Endothelial cell of umbilical vein (primary cell): Measurements from ENCODE around the gene HMGCL. TPM values are rescaled to one million over a fixed set of nuclear protein-coding genes. Genes with fewer than 3 reads are reported as not detected.

ENCODE experiments used
- BruUV-seq: library from RNA; stranded (reverse); fragments of 400-500 nt; replicated peaks from 2 replicates; lab custom pipeline; 2021; lab: Mats Ljungman, UMichigan
- CTCF ChIA-PET: fragments of 300-600, 350-600 bp; sonication (Branson Sonifier 250); formaldehyde crosslinking; loops from one replicate; lab custom pipeline; 2021; ENCODE audit warnings: antibody characterized with exemption, inconsistent platforms; lab: Charles Lee
- POLR2A ChIA-PET: fragments of 300-600, 350-600 bp; sonication (Branson Sonifier 250); formaldehyde crosslinking; loops from one replicate; lab custom pipeline; 2021; ENCODE audit warnings: antibody characterized with exemption, inconsistent platforms; lab: Charles Lee
- DNase-seq: peaks from one replicate; pipeline ENCODE4 v3.0.0-alpha.2; 2011; ENCODE audit warnings: low read depth, low spot score
- FAIRE-seq: peaks from 2 replicates; lab custom pipeline; 2011; peaks lifted over from hg19 to GRCh38; lab: Jason Lieb, UNC
- H2AFZ ChIP-seq: 2 replicates; pipeline ENCODE4 v1.6.0; 2012; ENCODE audit warnings: low read depth, low read length, control low read depth, inconsistent platforms
- H3K27ac ChIP-seq: 2 replicates; pipeline ENCODE4 v1.5.1; 2011; ENCODE audit warnings: low read depth, mild to moderate bottlenecking, control low read depth, low read length, moderate library complexity; ENCODE audit not compliant: insufficient read depth
- H3K27me3 ChIP-seq, 2 experiments: 2 replicates each; pipeline versions ENCODE4 v1.6.0 to v1.6.1; 2011; ENCODE audit warnings: low read length in 2 of 2, mixed read lengths in 1 of 2; ENCODE audit not compliant: control insufficient read depth in 2 of 2, insufficient read depth in 2 of 2
- H3K36me3 ChIP-seq, 2 experiments: 2 replicates in 1 of 2; 3 replicates in 1 of 2; pipeline ENCODE4 v1.5.1; 2011; ENCODE audit warnings: low read length in 2 of 2, mild to moderate bottlenecking in 1 of 2, moderate library complexity in 1 of 2; ENCODE audit not compliant: control insufficient read depth in 2 of 2, insufficient read depth in 2 of 2; ENCODE audit errors: extremely low read depth in 1 of 2
- H3K4me1 ChIP-seq: 3 replicates; pipeline ENCODE4 v1.5.1; 2011; ENCODE audit warnings: mild to moderate bottlenecking, low read length; ENCODE audit not compliant: control insufficient read depth, insufficient read depth; ENCODE audit errors: extremely low read depth
- H3K4me2 ChIP-seq: 2 replicates; pipeline ENCODE4 v1.6.1; 2011; ENCODE audit warnings: low read length, control low read depth, mixed read lengths; ENCODE audit not compliant: insufficient read depth
- H3K4me3 ChIP-seq, 3 experiments: fragments of 200-600 bp in 1 of 3; sonication (generic), shearing (Covaris generic) in 1 of 3; replicated peaks in 1 of 3; 2 replicates each; pipeline ENCODE4 v1.5.1; 2011 to 2016; ENCODE audit warnings: control low read depth in 3 of 3, low read length in 3 of 3, mild to moderate bottlenecking in 2 of 3, inconsistent platforms in 1 of 3, low read depth in 1 of 3, moderate library complexity in 1 of 3; ENCODE audit not compliant: insufficient read depth in 1 of 3
- H3K79me2 ChIP-seq: 2 replicates; pipeline ENCODE4 v1.6.0; 2012; ENCODE audit warnings: low read length, inconsistent platforms; ENCODE audit not compliant: control insufficient read depth, insufficient read depth
- H3K9ac ChIP-seq: replicated peaks from 2 replicates; pipeline ENCODE3; 2011; ENCODE audit warnings: low read length, control low read depth; ENCODE audit not compliant: insufficient read depth; ENCODE audit errors: extremely low read depth
- H3K9me1 ChIP-seq: replicated peaks from 3 replicates; pipeline ENCODE4 v1.6.0; 2011; ENCODE audit warnings: mild to moderate bottlenecking, low read length; ENCODE audit not compliant: control insufficient read depth, insufficient read depth; ENCODE audit errors: extremely low read depth
- H3K9me3 ChIP-seq: replicated peaks from 2 replicates; pipeline ENCODE4 v1.5.1; 2012; ENCODE audit warnings: low read length, inconsistent platforms; ENCODE audit not compliant: control insufficient read depth, insufficient read depth
- H4K20me1 ChIP-seq: replicated peaks from 2 replicates; pipeline ENCODE3; 2011; ENCODE audit warnings: mild to moderate bottlenecking, low read length; ENCODE audit not compliant: control insufficient read depth, insufficient read depth; ENCODE audit errors: extremely low read depth
- CTCF ChIP-seq, 2 donors: IDR thresholded peaks; 1 replicate in 1 of 2; 2 replicates in 1 of 2; pipeline ENCODE4 v1.5.1; 2011; ENCODE audit warnings: low read length in 2 of 2, mild to moderate bottlenecking in 2 of 2, moderate library complexity in 2 of 2, control low read depth in 1 of 2, inconsistent platforms in 1 of 2, low read depth in 1 of 2; ENCODE audit not compliant: insufficient read depth in 1 of 2; ENCODE audit errors: extremely low read depth in 1 of 2
- EZH2 ChIP-seq: IDR thresholded peaks from 2 replicates; pipeline ENCODE4 v1.6.1; 2012; ENCODE audit warnings: borderline replicate concordance, low read depth, mild to moderate bottlenecking, moderate library complexity, low read length, inconsistent platforms; ENCODE audit not compliant: severe bottlenecking
- FOS ChIP-seq: IDR thresholded peaks from 2 replicates; pipeline ENCODE4 v1.6.1; 2011; ENCODE audit warnings: mild to moderate bottlenecking, low read length, moderate library complexity, borderline replicate concordance; ENCODE audit not compliant: insufficient read depth
- MAX ChIP-seq: IDR thresholded peaks from 2 replicates; pipeline ENCODE4 v1.6.1; 2011; ENCODE audit not compliant: insufficient read depth, insufficient read length
- POLR2A ChIP-seq: IDR thresholded peaks from 2 replicates; pipeline ENCODE4 v1.6.1; 2012; ENCODE audit warnings: low read depth, mild to moderate bottlenecking, control low read depth, low read length
- POLR2AphosphoS5 ChIP-seq: IDR thresholded peaks from 2 replicates; pipeline ENCODE4 v1.6.1; 2012; ENCODE audit warnings: low read depth, mild to moderate bottlenecking, control low read depth, low read length, moderate library complexity; ENCODE audit not compliant: insufficient read depth
- dilution Hi-C: fragments of 300-500 bp; cut with MboI; formaldehyde crosslinking; loops from one replicate; pipeline ENCODE4 v1.15.0; 2019; ENCODE audit warnings: low sequenced_read_pairs; ENCODE audit not compliant: extremely low pct_ligation_motif_present
- intact Hi-C: fragments of 100-400 bp; cut with micrococcal nuclease; formaldehyde crosslinking; loops from one replicate; pipeline ENCODE4 v1.10.0; 2022
- polyA plus RNA-seq, 4 experiments: library from polyadenylated mRNA; depleted of rRNA in 3 of 4; stranded (reverse) in 3 of 4; unstranded in 1 of 4; fragments of >200 nt; gene quantifications; 2 replicates each; pipeline versions ENCODE4 v1.2.1 to v1.2.3, GENCODE V29; 2011 to 2012; ENCODE audit warnings: missing spikeins in 1 of 4
- total RNA-seq: library from RNA; stranded (reverse); gene quantifications from 2 replicates; pipeline ENCODE4 v1.2.3, GENCODE V29; 2021

The HMGCL gene
- total and polyA plus RNA-seq, 2 donors (not counting 3 experiments of a cell fraction or from before 2014, with no cell fraction given): 24.2 to 30.0 TPM

GRCh38 chr1:23772854-23773242 lies 52.4 kb downstream of the HMGCL start:
- no peak for TF ChIP-seq POLR2A
- no peak for TF ChIP-seq POLR2AphosphoS5
- TF ChIP-seq FOS: no peak
- no peaks in the 10 kb centered on the region for H3K27me3 ChIP-seq
- H3K79me2 ChIP-seq: no peaks in the 10 kb centered on the region
- no peak overlapping the region for H3K4me3 ChIP-seq
- H2AFZ ChIP-seq: no peak overlapping the region
- H3K27ac ChIP-seq: no peak overlapping the region
- ChIA-PET POLR2A (no interaction called here), CTCF (no interaction called here)
- intact Hi-C loops: loop anchor here (1.0 to 2.0 kb wide), 4 partner anchors 18 to 95 kb away; partner anchors contain the start of genes FUCA1 and LYPLA2
- H3K4me2 ChIP-seq: no peak overlapping the region
- no peaks in the 10 kb centered on the region for H3K9me1 ChIP-seq
- H4K20me1 ChIP-seq: no peaks in the 10 kb centered on the region
- BruUV-seq: no TSS peak
- H3K36me3 ChIP-seq: no peaks in the 10 kb centered on the region
- H3K9ac ChIP-seq: no peak overlapping the region
- H3K4me1 ChIP-seq: peaks cover 6% of the 10 kb centered on the region
- DNase-seq (no peak), FAIRE-seq (no peak)
- dilution Hi-C loops: no loop called here
- no peaks in the 10 kb centered on the region for H3K9me3 ChIP-seq

- Histone ChIP-seq H3K36me3 (no peaks in the 10 kb centered on the region), H4K20me1 (no peaks in the 10 kb centered on the region), H3K4me1 (peaks cover 2% of the 10 kb centered on the region), H3K79me2 (no peaks in the 10 kb centered on the region), H2AFZ (no peak overlapping the region), H3K4me2 (no peak overlapping the region), H3K9me1 (no peaks in the 10 kb centered on the region), H3K9me3 (no peaks in the 10 kb centered on the region), H3K27ac (no peak overlapping the region), H3K27me3 (no peaks in the 10 kb centered on the region), H3K9ac (no peak overlapping the region), H3K4me3 (no peak overlapping the region)
- dilution Hi-C loops: no loop called here
- intact Hi-C loops: loop anchor here (1.0 to 2.0 kb wide), 4 partner anchors 19 to 96 kb away; partner anchors contain the start of genes FUCA1 and LYPLA2
- ChIA-PET CTCF (interaction anchor here (0.6 to 2.6 kb wide), 50 partner anchors 8 to 340 kb away, joined by 3 to 68 read pairs (median 5); partner anchors contain the start of genes FUCA1, GALE, HMGCL and LYPLA2), POLR2A (interaction anchor here (0.7 kb wide), 1 partner anchor 806 kb away, joined by 4 read pairs; no protein-coding TSS in a partner anchor)
- peak; percentile 94 to 97 for TF ChIP-seq CTCF (IDR thresholded peaks at IDR 0.05; ENCODE audit: extremely low read depth in 1 of 2, insufficient read depth in 1 of 2, low read depth in 1 of 2, low read length in 2 of 2)
- no peak for TF ChIP-seq POLR2A
- no peak for TF ChIP-seq EZH2
- TF ChIP-seq MAX: no peak
- TF ChIP-seq POLR2AphosphoS5: peak; percentile 30
- TF ChIP-seq FOS: no peak
- DNase-seq (peak; percentile 81), FAIRE-seq (peak; percentile 95)
- no TSS peak for BruUV-seq
Observed at GRCh38 chr1:23772049-23772853, 53.0 kb downstream of the HMGCL start.
